Germinal center (tissue), 1 donor: ENCODE measurements around the gene TAT.
"Not testable (repeated sequence)": the region's sequence is repeated elsewhere in the genome, so short reads cannot be mapped to it uniquely, and the experiment has no call there.

ENCODE experiments used
- DNase-seq: peaks from one replicate; pipeline ENCODE4 v3.0.0; 2012; ENCODE audit warnings: mixed read lengths, low spot score

Gene TAT

DNA sequence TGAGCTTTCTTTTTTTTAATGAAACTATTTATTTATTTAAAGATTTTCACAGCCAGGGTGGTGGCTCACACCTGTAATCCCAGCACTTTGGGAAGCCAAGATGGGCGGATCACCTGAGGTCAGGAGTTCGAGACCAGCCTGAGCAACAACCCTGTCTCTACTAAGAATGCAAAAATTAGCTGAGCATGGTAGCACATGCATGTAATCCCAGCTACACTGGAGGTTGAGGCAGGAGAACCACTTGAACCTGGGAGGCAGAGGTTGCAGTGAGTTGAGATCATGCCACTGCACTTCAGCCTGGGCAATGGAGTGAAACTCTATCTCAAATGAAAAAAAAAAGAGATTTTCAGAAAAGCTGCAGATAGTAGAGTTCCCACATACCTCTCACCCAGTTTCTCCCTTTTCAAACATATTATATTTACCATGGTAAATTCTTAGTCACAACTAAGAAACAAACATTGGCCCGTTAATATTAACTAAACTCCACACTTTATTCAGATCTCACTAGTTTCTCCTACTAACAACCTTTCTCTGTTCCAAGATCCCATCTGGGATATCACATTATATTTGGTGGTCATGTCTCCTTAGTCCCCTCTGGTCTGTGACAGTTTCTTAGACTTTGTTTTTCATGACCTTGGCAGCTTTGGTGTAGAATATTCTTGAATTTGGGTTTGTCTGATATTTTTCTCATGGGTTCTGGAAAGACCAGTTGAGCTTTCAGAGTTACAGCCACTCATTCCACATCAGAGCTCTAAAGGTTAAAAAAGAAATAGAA lies 7.8 kb upstream of the TAT start:
- no peak for DNase-seq

GRCh38 chr16:71582553-71582848 lies 5.6 kb upstream of the TAT start:
- not testable (repeated sequence) for DNase-seq

GRCh38 chr16:71574702-71575101 lies 2.2 kb downstream of the TAT start:
- peak; percentile 25 for DNase-seq

GRCh38 chr16:71573387-71574094 lies 3.4 kb downstream of the TAT start:
- no peak for DNase-seq

- DNase-seq = no peak
These were observed 4.3 kb downstream of the TAT start for GRCh38 chr16:71572497-71573116.

DNA sequence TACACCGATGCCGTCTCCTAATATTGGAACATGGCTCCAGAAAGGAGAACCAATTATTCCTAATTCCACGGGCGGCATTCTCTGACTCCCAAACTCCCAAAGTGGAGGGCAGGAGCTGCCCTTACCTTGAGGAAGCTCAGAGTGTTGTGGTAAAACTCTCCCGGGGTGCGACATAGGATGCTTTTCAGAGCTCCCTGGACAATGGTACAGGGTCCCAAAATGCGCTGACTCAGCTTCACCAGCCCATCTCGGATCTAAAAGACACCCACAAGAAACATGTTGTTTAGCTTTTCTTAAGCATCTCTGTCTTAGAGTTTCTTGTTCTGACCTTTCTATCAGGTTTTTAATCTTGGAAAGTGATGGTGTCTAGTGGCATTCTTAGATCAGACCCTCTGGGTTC lies 6.7 kb downstream of the TAT start:
- no peak for DNase-seq

DNA sequence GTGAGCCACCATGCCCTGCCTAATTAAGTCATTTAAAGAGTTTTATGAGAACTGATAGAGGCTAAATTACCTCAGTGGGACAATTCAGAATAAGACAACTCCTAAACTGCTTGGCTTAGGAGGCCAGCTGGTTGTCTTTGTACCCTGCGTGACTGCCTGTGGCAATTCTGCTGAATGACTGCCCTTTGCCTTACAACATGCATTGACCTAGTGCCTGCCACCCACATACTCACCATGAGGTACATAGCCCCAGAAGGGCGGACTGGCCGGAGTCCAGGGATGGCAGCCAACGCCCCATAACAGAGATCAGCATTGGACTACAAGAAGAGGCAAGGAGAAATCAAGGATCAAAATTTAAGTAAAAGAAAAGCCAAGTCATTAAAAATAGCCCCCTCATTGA lies 7.3 kb downstream of the TAT start:
- no peak for DNase-seq

DNA sequence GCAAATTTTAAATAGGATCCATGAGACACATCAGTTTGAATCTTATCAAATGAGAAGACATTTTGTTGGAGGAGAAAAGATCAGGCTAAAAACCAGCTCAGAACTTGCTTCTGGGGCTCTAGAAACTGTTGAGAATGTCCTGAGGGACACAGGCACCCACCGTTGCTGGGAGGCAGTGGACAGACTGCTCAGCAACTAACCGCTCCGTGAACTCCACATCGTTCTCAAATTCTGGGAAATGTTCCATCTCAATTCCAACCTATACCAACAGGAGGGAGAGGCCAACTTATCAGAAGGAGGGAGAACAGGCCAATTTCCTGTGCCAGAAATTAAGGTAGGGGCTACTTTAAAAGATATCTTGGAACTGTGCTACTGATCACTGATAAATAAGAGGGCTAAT lies 8.3 kb downstream of the TAT start:
- no peak for DNase-seq

- DNase-seq = no peak
These were observed 9.0 kb downstream of the TAT start for GRCh38 chr16:71567931-71568330.

GRCh38 chr16:71565812-71566700 lies 10.8 kb downstream of the TAT start:
- no peak for DNase-seq

- no peak for DNase-seq
These were observed 12.4 kb downstream of the TAT start for GRCh38 chr16:71564335-71564967.

- no peak for DNase-seq
These were observed 14.3 kb downstream of the TAT start for GRCh38 chr16:71562552-71562951.

DNA sequence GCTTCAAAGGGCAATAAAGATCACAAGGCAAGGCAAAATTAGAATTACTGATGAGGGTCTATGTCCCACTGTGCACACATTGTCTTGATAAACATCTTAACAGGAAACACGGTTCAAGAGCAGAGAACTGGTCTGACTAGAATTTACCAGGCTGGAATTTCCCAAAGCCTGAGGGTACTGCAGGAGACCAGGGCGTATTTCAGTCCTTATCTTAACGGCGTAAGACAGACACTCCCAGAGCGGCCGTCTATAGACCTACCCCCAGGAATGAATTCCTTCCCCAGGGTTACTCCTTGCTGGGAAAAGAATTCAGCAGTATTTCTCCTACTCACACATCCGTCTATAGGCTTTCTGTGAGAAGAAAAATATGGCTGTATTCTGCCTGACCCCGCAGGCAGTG lies 15.0 kb downstream of the TAT start:
- DNase-seq = not testable (repeated sequence)

GRCh38 chr16:71559855-71560254 lies 17.0 kb downstream of the TAT start:
- DNase-seq = no peak

DNA sequence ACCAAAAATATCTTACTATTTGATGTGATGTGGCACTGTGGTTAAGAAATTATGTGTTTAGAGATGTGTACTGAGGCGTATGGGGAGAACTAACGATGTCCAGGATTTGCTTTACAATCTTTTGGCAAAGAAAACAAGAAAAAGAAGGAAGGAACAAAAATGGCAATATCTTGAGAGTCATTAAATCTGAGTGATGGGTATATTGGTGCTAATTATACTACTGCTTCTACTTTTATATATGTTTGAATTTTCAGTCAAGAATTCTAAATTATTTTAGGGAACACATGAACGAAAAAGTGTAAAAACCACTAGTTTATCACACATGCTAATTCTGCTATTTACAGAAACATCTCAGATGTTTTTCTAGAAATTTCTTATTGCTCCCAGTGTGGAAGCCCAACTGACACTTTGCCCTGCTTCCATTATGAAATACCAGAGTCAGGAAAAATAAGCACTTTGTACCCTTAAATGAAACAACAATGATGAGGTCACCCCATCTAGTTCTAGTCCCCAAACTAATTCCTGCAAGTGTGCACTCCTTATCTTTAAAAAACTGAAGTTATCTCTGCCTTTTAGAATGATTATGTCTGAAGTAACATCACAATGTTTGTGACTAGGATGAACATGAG lies 18.8 kb downstream of the TAT start:
- no peak for DNase-seq

DNA sequence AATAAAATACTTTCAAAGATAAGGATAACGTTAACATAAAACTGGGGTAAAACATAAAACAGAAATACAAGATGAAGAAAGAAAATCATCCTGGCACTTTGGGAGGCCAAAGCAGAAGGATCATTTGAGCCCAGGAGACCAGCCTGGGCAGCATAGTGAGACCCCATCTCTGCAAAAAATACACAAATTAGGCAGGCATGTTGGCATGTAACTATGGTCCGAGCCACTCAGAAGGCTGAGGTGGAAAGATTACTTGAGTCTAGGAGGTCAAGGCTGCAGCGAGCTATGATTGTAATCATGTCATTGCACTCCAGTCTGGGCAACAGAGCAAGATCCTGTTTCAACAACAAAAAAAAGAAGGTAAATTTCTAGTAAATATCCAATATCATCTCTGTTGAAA lies 19.6 kb downstream of the TAT start:
- no peak for DNase-seq

GRCh38 chr16:71555230-71555891 lies 21.5 kb downstream of the TAT start:
- DNase-seq = no peak

GRCh38 chr16:71552698-71553503 lies 24.0 kb downstream of the TAT start:
- no peak for DNase-seq

GRCh38 chr16:71547168-71547567 lies 29.7 kb downstream of the TAT start:
- no peak for DNase-seq

- peak; percentile 68 for DNase-seq
These were observed 34.5 kb downstream of the TAT start for GRCh38 chr16:71542377-71542776.
